ENCODE data around the gene TRAM1L1. TPM values are rescaled to one million over a fixed set of nuclear protein-coding genes. Genes with fewer than 3 reads are reported as not detected.

The TRAM1L1 gene
- total RNA-seq, result 0.50 and 0.53 TPM in 2 replicates

DNA sequence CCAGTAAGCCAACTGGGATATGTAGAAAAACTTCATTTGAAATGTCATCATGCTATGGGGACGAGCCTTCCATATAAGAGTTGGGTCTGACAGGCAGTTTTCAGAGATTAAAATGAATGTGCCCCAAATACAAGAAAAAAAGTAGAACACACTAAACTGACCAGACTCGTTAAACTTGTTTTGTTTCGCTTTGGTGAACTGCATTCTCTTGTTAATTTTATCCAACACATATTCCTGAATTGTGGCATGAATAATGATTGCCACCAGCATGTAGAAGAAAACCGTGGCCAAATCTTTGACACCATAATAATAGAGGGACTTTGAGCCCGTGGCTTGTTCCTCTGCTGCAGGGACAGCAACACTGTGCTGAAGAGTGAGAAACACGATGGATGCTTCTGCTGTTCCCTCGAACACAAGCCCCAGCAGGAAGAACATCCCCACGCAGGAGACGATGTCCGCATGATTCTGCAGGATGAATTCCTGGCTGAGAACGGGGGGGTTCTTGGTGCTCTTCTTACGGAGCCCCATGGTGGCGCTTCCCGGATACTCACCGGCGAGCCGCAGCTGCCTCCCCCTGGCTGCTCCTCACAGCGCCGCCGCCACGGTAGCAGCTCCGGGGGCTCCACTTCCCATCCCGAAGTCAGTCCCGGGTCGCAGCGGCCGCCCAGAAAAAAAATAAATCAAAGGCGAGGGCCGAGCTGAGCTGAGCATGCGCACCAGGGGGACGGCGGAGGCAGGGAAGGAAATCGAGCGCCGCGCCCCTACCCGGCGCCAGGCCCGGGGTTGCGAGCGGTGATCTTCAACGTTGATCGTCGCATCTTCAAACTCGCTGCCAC is at the start of gene TRAM1L1:
TRAM1L1 (minus strand) TSS at position 711 of the 836 bp plus-strand sequence; CDS start at position 528, 183 bp downstream.

All from aortic smooth muscle cell (primary cell).